Parathyroid adenoma (tissue), 2 donors: ENCODE data around the gene MGAT4A.
A peak's percentile ranks its signal among the peaks of the same experiment; 100 is the strongest.

ENCODE experiments used
- H2AFZ ChIP-seq: fragments of 300-600 bp; sonication (generic); one replicate; pipeline ENCODE4 v1.7.0; 2017; ENCODE audit warnings: antibody characterized with exemption, mild to moderate bottlenecking
- H3K27ac ChIP-seq: fragments of 300-600 bp; sonication (generic); one replicate; pipeline ENCODE4 v1.7.0; 2017
- H3K27me3 ChIP-seq: fragments of 300-600 bp; sonication (generic); one replicate; pipeline ENCODE4 v1.7.0; 2017; ENCODE audit warnings: low read length; ENCODE audit not compliant: control insufficient read depth, insufficient read depth
- H3K36me3 ChIP-seq: fragments of 300-600 bp; sonication (generic); one replicate; pipeline ENCODE4 v1.7.0; 2017; ENCODE audit warnings: low read length; ENCODE audit not compliant: control insufficient read depth, insufficient read depth
- H3K4me1 ChIP-seq: fragments of 300-600 bp; sonication (generic); one replicate; pipeline ENCODE4 v1.7.0; 2017; ENCODE audit warnings: control low read depth
- H3K4me2 ChIP-seq: fragments of 300-600 bp; sonication (generic); one replicate; pipeline ENCODE4 v1.7.0; 2017; ENCODE audit warnings: low read length
- H3K4me3 ChIP-seq: fragments of 300-600 bp; sonication (generic); one replicate; pipeline ENCODE4 v1.7.0; 2017; ENCODE audit warnings: low read depth, low read length
- H3K79me2 ChIP-seq: fragments of 300-600 bp; sonication (generic); one replicate; pipeline ENCODE4 v1.7.0; 2017; ENCODE audit warnings: control low read depth
- H3K9ac ChIP-seq: fragments of 300-600 bp; sonication (generic); one replicate; pipeline ENCODE4 v1.7.0; 2017; ENCODE audit warnings: mild to moderate bottlenecking
- H3K9me3 ChIP-seq: fragments of 300-600 bp; sonication (generic); one replicate; pipeline ENCODE4 v1.7.0; 2017; ENCODE audit warnings: low read length; ENCODE audit not compliant: control insufficient read depth
- TF ChIP-seq, protein P1 (sequence below): fragments of 300-600 bp; sonication (generic); IDR thresholded peaks from one replicate; pipeline ENCODE4 v1.7.0; 2017; ENCODE audit warnings: antibody characterized with exemption, mild to moderate bottlenecking
- donor health status: primary hyperparathyroidism.

Gene MGAT4A

DNA sequence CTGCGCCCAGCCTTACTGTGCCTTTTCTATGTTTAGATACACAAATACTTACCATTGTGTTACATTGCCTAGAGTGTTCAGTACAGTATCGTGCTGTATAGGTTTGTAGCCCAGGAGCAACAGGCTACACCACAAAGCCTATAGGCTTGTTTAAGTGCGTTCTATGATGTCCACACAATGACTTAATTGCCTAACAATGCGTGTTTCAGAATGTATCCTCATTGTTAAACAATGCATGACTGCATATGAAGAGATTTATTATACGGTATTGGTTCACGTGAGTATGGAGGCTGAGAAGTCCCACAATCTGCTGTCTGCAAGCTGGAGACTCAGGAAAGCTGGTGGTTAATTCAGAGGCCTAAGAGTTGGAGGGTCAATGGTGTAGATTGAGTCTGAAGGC, 46.1 kb upstream of the MGAT4A start:
- no peaks in the 10 kb centered on the region for H3K27me3 ChIP-seq
- H3K27ac ChIP-seq, result no peak overlapping the region
- TF ChIP-seq, protein P1, sequence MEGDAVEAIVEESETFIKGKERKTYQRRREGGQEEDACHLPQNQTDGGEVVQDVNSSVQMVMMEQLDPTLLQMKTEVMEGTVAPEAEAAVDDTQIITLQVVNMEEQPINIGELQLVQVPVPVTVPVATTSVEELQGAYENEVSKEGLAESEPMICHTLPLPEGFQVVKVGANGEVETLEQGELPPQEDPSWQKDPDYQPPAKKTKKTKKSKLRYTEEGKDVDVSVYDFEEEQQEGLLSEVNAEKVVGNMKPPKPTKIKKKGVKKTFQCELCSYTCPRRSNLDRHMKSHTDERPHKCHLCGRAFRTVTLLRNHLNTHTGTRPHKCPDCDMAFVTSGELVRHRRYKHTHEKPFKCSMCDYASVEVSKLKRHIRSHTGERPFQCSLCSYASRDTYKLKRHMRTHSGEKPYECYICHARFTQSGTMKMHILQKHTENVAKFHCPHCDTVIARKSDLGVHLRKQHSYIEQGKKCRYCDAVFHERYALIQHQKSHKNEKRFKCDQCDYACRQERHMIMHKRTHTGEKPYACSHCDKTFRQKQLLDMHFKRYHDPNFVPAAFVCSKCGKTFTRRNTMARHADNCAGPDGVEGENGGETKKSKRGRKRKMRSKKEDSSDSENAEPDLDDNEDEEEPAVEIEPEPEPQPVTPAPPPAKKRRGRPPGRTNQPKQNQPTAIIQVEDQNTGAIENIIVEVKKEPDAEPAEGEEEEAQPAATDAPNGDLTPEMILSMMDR, result no peak
- no peak overlapping the region for H3K4me3 ChIP-seq
- H3K79me2 ChIP-seq, result no peaks in the 10 kb centered on the region
- no peak overlapping the region for H3K4me2 ChIP-seq
- no peaks in the 10 kb centered on the region for H3K36me3 ChIP-seq
- H3K9me3 ChIP-seq, result no peaks in the 10 kb centered on the region
- no peak overlapping the region for H2AFZ ChIP-seq
- H3K9ac ChIP-seq, result no peak overlapping the region
- no peaks in the 10 kb centered on the region for H3K4me1 ChIP-seq

DNA sequence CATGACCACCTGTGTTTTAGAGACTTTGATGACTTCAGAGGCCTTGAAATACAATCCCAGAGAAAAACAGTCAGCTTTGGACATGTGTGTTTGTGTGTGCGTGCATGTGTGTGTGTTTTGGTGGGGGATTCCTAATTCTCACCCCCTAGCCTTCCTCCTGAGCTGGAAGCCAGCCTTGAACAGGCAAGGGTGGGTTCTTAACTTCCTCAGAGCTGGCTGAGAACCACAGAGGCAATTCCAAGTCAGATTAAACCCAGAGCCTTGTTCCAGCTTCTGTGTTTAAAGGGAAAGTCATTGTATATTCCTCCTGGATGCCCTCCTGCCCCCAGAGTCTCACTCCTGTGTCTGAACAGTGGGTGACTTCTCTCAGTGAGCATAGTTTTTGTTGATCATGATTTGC, 45.2 kb upstream of the MGAT4A start:
- Histone ChIP-seq H3K9ac (no peak overlapping the region), H3K9me3 (no peaks in the 10 kb centered on the region), H3K79me2 (no peaks in the 10 kb centered on the region), H2AFZ (no peak overlapping the region), H3K27ac (no peak overlapping the region), H3K4me3 (no peak overlapping the region), H3K4me2 (no peak overlapping the region), H3K27me3 (no peaks in the 10 kb centered on the region), H3K4me1 (no peaks in the 10 kb centered on the region), H3K36me3 (no peaks in the 10 kb centered on the region)
- TF ChIP-seq, protein P1, result no peak

DNA sequence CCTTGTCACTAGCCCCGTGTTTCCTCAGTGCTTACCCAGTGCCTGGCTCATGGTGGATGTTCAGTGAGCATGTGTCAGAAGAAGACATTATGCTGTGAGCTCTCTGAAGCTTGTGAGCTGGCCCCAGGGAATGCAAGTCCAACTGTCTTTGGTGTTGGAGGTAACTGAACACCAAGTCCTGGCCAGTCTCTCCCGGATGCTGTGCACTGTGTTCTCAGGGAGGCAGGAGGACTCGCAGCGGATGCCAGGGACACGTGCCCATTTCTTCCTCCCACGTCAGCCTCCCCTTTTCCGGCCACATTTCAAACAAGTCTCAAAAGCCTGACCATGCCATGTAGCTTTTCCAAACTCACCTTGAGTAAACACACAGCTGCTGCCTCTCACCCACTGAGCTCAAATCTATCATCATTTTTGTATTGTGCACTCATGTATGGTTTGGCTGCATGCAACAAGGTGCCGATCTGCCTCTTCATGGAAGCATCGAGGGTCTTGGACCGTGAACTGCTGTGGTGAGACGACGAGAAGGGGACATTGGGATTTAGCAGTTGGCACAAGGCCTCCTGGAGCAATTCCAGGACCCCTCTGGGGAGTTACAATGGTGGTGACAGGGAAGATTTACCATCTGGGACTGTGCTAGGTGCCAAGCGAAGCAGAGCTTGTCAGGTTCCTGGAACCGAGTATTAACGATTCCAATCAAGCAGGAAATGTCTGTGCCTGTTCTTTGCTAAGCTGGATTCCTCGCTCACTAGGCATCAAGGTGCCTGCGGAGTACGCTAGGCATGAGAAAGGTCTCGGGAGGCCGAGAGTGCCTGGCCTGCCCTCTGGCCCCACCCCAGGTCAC, 44.4 kb upstream of the MGAT4A start:
- Histone ChIP-seq H2AFZ (no peak overlapping the region), H3K4me1 (no peaks in the 10 kb centered on the region), H3K36me3 (no peaks in the 10 kb centered on the region), H3K9me3 (no peaks in the 10 kb centered on the region), H3K79me2 (no peaks in the 10 kb centered on the region), H3K4me2 (no peak overlapping the region), H3K9ac (no peak overlapping the region), H3K4me3 (no peak overlapping the region), H3K27ac (no peak overlapping the region), H3K27me3 (no peaks in the 10 kb centered on the region)
- TF ChIP-seq, protein P1, result no peak

DNA sequence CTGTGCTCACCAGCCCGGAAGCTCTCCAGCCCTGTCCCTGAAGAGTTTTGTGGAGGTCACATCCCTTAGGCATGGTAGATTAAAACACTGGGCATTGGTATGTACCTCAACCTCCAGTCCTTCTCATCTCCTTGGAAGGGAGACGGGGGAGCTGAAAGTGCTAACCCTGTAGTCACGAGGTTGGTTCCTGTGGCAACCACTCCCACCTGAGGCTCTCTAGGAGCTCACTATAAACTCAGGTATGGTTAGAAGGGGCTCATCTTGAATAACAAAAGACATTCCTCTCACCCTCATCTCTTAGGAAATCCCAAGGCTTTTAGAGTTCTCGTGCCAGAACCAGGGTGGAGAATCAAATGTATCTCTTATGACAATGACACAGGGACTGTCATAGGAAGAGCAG, 43.0 kb upstream of the MGAT4A start:
- TF ChIP-seq, protein P1, result no peak

DNA sequence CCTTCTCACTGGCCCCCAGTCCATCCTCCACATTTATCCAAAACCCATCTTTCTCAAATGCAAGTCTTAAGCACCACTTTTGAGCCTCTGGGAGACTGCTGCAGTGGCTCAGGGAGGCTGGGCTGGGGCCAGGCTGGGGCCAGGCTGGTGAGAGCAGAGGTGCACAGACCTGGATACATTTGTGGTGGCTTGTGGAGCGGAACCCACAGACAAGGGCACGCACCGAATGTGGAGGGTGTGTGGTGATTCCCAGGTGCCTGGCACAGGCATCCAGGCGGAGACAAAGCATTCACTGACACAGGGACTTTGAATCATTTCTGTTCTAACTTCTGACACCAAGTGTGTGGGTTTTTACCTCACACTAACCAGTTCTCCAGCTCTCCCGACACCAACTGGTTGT, 42.2 kb upstream of the MGAT4A start:
- Histone ChIP-seq H3K4me1 (peaks cover 18% of the 10 kb centered on the region), H3K4me2 (no peak overlapping the region), H3K4me3 (no peak overlapping the region), H3K27me3 (no peaks in the 10 kb centered on the region), H3K36me3 (no peaks in the 10 kb centered on the region), H3K9me3 (no peaks in the 10 kb centered on the region), H3K79me2 (no peaks in the 10 kb centered on the region), H3K9ac (no peak overlapping the region), H3K27ac (no peak overlapping the region), H2AFZ (no peak overlapping the region)
- TF ChIP-seq, protein P1, result no peak

More for the DNA sequence above, 43.0 kb upstream of the MGAT4A start:
- Histone ChIP-seq H3K4me2 (no peak overlapping the region), H3K4me3 (no peak overlapping the region), H3K79me2 (no peaks in the 10 kb centered on the region), H3K36me3 (no peaks in the 10 kb centered on the region), H3K9me3 (no peaks in the 10 kb centered on the region), H3K9ac (no peak overlapping the region), H2AFZ (peak overlapping the region; percentile 5), H3K4me1 (peaks cover 11% of the 10 kb centered on the region), H3K27me3 (no peaks in the 10 kb centered on the region), H3K27ac (no peak overlapping the region)
